Stimulated activated naive CD8-positive, alpha-beta T cell treated with anti-CD3 and anti-CD28 coated beads, Interleukin-15, Interleukin-2, amounts not matched to agents 100 U/mL and 50 U/mL, for 24 hours (primary cell): ENCODE measurements around the gene FGF12.

Experiments
- ATAC-seq: fragments of 150-1000 bp; cut with Tn5 transposase; one replicate; pipeline ENCODE4 v1.10.0; 2021
- DNase-seq: peaks from one replicate; pipeline ENCODE4 v3.0.0; 2021

Gene FGF12

GRCh38 chr3:192260116-192261010 lies 467.0 kb downstream of the FGF12 start:
- ATAC-seq: no peak
- DNase-seq: no peak

GRCh38 chr3:192259661-192260060 lies 467.7 kb downstream of the FGF12 start:
- no peak for ATAC-seq
- DNase-seq: no peak

GRCh38 chr3:192258721-192259120 lies 468.6 kb downstream of the FGF12 start:
- DNase-seq: no peak
- ATAC-seq: no peak

- no peak for ATAC-seq
- DNase-seq: no peak
Measured at GRCh38 chr3:192255839-192256238, 471.5 kb downstream of the FGF12 start.

DNA sequence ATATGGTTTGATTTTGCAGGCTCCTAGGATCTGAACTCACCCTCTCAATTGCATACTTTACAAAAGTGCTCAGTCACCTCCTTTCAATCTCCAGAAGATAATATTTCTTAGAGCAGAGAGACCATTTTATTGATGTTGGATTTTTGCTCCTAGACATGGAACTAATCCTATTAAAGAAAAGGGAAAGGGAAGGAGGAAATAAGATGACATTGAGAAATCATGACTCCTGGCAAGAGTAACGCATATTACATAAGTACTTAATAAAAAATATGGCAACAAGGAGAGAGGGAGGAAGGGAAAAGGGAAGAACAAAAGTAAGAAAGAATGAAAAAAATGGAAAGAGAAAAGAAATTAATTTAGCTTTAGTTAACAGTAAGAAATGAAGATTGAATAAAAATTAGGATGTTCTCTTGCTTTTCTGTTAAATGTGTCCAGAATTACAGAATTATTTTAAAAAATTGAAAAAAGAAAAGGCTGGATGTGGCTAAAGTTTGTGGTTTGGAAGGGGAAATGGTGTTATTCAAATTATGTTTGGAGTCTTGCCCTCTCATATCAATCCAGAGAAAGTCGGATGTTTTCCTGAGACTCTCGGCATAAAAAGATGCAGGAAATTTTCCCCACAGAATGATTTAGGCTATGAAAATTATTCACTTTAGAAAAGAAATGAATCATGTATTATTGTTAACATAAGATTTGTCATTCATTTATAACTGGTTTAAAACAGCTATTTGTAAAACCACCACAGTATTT lies 474.0 kb downstream of the FGF12 start:
- no peak for DNase-seq

GRCh38 chr3:192249516-192249915 lies 477.8 kb downstream of the FGF12 start:
- ATAC-seq: no peak
- no peak for DNase-seq

More for the DNA sequence above, 474.0 kb downstream of the FGF12 start:
- ATAC-seq: no peak

- DNase-seq: no peak
- no peak for ATAC-seq
Measured at GRCh38 chr3:192246847-192247559, 480.3 kb downstream of the FGF12 start.

GRCh38 chr3:192244591-192244990 lies 482.8 kb downstream of the FGF12 start:
- no peak for ATAC-seq

DNA sequence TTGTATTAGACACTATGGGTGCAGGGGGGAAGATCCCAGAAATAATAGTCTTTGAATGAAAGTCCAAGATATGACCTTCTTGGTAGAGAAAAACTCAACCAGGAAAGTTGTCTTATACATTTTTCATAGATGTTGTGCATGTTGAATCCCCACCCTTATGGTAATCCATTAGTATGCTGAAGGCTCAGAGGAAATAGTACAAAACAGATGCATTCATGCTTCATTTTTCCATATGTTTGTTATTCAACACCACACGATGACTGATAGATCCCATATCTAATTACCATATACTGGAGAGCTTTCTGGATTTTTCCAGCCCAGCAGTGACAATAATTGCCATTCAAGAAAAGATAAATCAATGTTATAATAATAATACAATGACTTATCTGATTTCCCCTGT lies 487.4 kb downstream of the FGF12 start:
- DNase-seq (no peak), ATAC-seq (no peak)

More at GRCh38 chr3:192244591-192244990, 482.8 kb downstream of the FGF12 start:
- no peak for DNase-seq

GRCh38 chr3:192237992-192238608 lies 489.2 kb downstream of the FGF12 start:
- DNase-seq (no peak), ATAC-seq (no peak)

GRCh38 chr3:192229866-192230265 lies 497.5 kb downstream of the FGF12 start:
- no peak for ATAC-seq

GRCh38 chr3:192224634-192225155 lies 502.6 kb downstream of the FGF12 start:
- DNase-seq (no peak), ATAC-seq (no peak)

More at GRCh38 chr3:192229866-192230265, 497.5 kb downstream of the FGF12 start:
- DNase-seq: no peak

DNA sequence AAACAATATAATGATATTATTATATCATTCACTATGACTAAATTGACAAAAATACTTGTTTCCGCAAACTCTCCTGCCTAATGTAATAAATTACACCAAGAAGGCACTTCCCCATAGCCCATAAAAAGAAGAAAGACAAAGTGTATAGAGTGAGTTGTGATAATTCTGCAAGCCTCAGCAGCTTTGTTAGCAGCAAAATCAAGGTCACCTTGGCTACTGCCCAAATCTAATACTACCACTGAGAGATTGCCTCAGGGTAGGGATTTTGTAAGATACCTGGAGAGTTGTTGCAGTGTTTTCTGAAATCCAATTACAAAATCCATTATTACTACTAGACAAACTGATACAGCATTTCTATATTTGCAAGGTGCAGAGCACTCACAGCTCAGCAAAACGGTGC lies 503.5 kb downstream of the FGF12 start:
- no peak for ATAC-seq

DNA sequence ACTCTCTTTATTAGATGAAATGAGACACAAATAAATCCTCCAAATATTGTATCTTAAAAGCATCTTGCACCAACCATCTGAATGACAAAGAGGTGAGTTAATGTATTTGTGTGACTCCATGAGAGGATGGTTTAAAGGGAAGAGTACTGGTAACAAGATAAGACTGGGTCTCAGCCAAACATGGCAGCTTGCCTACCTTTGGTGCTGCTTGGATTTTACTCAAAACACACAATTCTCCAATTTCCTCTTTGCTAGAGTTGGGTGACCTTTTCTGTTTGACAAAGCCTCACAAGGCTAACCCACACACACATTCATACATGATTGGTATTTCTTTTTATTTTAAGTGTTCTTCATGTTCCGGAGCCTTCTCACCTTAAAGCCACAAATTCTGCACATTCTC lies 506.4 kb downstream of the FGF12 start:
- no peak for ATAC-seq
- DNase-seq: no peak

More for the DNA sequence above, 503.5 kb downstream of the FGF12 start:
- DNase-seq: no peak

DNA sequence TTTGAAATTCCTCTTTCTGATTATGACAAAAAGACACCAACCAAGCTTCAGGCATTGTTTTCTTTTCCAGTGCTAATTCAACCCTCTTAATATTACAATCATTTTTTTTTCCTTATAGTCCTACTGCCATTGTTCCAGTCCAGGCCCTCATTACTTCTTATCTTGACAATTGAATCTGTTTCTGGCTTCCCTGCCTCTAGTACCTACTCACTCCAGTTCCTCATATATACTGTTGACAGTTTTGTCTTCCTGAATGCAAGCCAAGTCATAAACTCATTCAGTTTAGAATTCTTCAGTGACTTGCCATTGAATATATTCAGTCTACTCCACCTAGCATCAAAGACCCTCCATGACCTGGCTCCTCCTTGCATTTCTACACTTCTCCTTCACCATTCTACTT lies 507.4 kb downstream of the FGF12 start:
- ATAC-seq (no peak), DNase-seq (no peak)

- DNase-seq: no peak
- ATAC-seq: no peak
Measured at GRCh38 chr3:192216067-192216466, 511.3 kb downstream of the FGF12 start.

DNA sequence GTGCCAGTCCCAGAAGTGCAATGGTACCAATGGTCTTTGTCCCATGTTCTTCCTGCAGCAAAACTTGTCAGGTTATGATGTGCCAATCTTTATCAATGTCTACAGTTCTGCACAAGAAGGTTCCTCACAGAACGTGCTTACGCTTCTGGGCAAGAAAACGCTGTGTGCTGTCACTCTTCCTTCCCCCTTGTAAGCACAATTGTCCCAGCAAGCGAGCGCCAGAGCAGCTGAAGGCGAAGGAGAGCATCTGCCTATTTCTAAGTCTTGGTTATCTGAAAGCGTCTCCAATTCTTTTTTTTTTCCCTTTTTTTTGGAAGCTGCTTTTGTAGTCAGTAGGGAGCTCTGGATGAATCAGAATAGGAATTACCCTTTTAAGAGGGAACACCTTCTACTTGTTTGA lies 514.4 kb downstream of the FGF12 start:
- ATAC-seq (no peak), DNase-seq (no peak)

- DNase-seq (no peak), ATAC-seq (no peak)
Measured at GRCh38 chr3:192212335-192212734, 515.0 kb downstream of the FGF12 start.

GRCh38 chr3:192207651-192208050 lies 519.7 kb downstream of the FGF12 start:
- DNase-seq (no peak), ATAC-seq (no peak)

- ATAC-seq: no peak
- no peak for DNase-seq
Measured at GRCh38 chr3:192207239-192207638, 520.1 kb downstream of the FGF12 start.

GRCh38 chr3:192194085-192194484 lies 533.3 kb downstream of the FGF12 start:
- no peak for ATAC-seq

More at GRCh38 chr3:192194085-192194484, 533.3 kb downstream of the FGF12 start:
- no peak for DNase-seq
